AG04449 (cell line): ENCODE results near the gene C9orf78.

Experiments
- CTCF ChIA-PET: fragments of 350-600 bp; formaldehyde crosslinking; extraction: SDS; loops from one replicate; lab custom pipeline; 2021; ENCODE audit warnings: antibody characterized with exemption; lab: Yijun Ruan, JAX
- POLR2A ChIA-PET: fragments of 400-600, 350-600 bp; formaldehyde crosslinking; extraction: SDS; loops from one replicate; lab custom pipeline; 2020; ENCODE audit warnings: antibody characterized with exemption, inconsistent platforms; lab: Yijun Ruan, JAX
- DNase-seq: peaks from one replicate; pipeline ENCODE4 v3.0.0-alpha.2; 2010; ENCODE audit warnings: low read depth, low spot score
- H3K4me3 ChIP-seq: 2 replicates; pipeline ENCODE4 v1.5.1; 2011; ENCODE audit warnings: low read depth, mild to moderate bottlenecking, control low read depth, low read length
- CTCF ChIP-seq: IDR thresholded peaks from one replicate; pipeline ENCODE4 v1.5.1; 2011; ENCODE audit warnings: mild to moderate bottlenecking, moderate library complexity, low read length, control low read depth, inconsistent platforms; ENCODE audit not compliant: insufficient read depth; ENCODE audit errors: missing control alignments

The C9orf78 gene

GRCh38 chr9:129879991-129880653 lies 45.0 kb upstream of the C9orf78 start:
- DNase-seq, result no peak
- ChIA-PET POLR2A (no interaction called here), CTCF (interaction anchor here (0.6 to 1.2 kb wide), 2 partner anchors 11 to 175 kb away, joined by 3 read pairs; no protein-coding TSS in a partner anchor)
- H3K4me3 ChIP-seq, result no peak overlapping the region
- TF ChIP-seq CTCF, result no peak

GRCh38 chr9:129879103-129879699 lies 44.1 kb upstream of the C9orf78 start:
- DNase-seq, result no peak
- ChIA-PET POLR2A (no interaction called here), CTCF (interaction anchor here (1.0 kb wide), 1 partner anchor 8 kb away, joined by 3 read pairs; no protein-coding TSS in a partner anchor)

GRCh38 chr9:129878291-129878690 lies 43.2 kb upstream of the C9orf78 start:
- no peak for TF ChIP-seq CTCF
- ChIA-PET CTCF (interaction anchor here (1.0 to 1.2 kb wide), 2 partner anchors 9 to 215 kb away, joined by 3 read pairs; no protein-coding TSS in a partner anchor), POLR2A (no interaction called here)
- H3K4me3 ChIP-seq, result no peak overlapping the region
- DNase-seq, result no peak

More at GRCh38 chr9:129879103-129879699, 44.1 kb upstream of the C9orf78 start:
- no peak overlapping the region for H3K4me3 ChIP-seq
- TF ChIP-seq CTCF, result no peak

GRCh38 chr9:129876815-129877214 lies 41.7 kb upstream of the C9orf78 start:
- no peak for DNase-seq
- POLR2A ChIA-PET, result no interaction called here
- H3K4me3 ChIP-seq, result no peak overlapping the region
- CTCF ChIA-PET, result interaction anchor here (2.6 kb wide), 1 partner anchor 8 kb away, joined by 11 read pairs; no protein-coding TSS in a partner anchor
- TF ChIP-seq CTCF, result no peak

- no peak for TF ChIP-seq CTCF
- H3K4me3 ChIP-seq, result no peak overlapping the region
- POLR2A ChIA-PET, result no interaction called here
- DNase-seq, result no peak
- CTCF ChIA-PET, result interaction anchor here (1.0 to 2.6 kb wide), 2 partner anchors 9 to 188 kb away, joined by 3 to 11 read pairs; no protein-coding TSS in a partner anchor
Measured at GRCh38 chr9:129875687-129876395, 40.8 kb upstream of the C9orf78 start.

- H3K4me3 ChIP-seq, result no peak overlapping the region
- peak; percentile 36 for TF ChIP-seq CTCF
- POLR2A ChIA-PET, result no interaction called here
- no peak for DNase-seq
- CTCF ChIA-PET, result interaction anchor here (1.0 to 2.6 kb wide), 2 partner anchors 10 to 189 kb away, joined by 3 to 11 read pairs; no protein-coding TSS in a partner anchor
Measured at GRCh38 chr9:129875181-129875611, 40.1 kb upstream of the C9orf78 start.
